Activated B cell treated with CpG ODN at 0.5 μM for 24 hours (primary cell): ENCODE results near the gene DPCD. TPM values are rescaled to one million over a fixed set of nuclear protein-coding genes. Genes with fewer than 3 reads are reported as not detected.

Experiments used
- ATAC-seq: fragments of 200-7000 bp; cut with Tn5 transposase; one replicate; pipeline ENCODE4 v1.10.0; 2021; ENCODE audit warnings: low read depth, mild to moderate bottlenecking, moderate library complexity
- CTCF ChIA-PET: fragments of 350-600 bp; sonication (Branson Sonifier 250); formaldehyde crosslinking; loops from one replicate; lab custom pipeline; 2021; ENCODE audit warnings: antibody characterized with exemption; lab: Charles Lee
- POLR2A ChIA-PET: fragments of 350-600 bp; sonication (Branson Sonifier 250); formaldehyde crosslinking; loops from one replicate; lab custom pipeline; 2021; ENCODE audit warnings: antibody characterized with exemption; lab: Charles Lee
- DNase-seq: peaks from one replicate; pipeline ENCODE4 v3.0.0; 2022
- H3K27ac Mint-ChIP-seq: one replicate; pipeline ENCODE4 v1.8.0; 2020; ENCODE audit warnings: mixed read lengths
- H3K27me3 Mint-ChIP-seq: one replicate; pipeline ENCODE4 v1.8.0; 2021; ENCODE audit warnings: mixed read lengths
- H3K36me3 Mint-ChIP-seq: one replicate; pipeline ENCODE4 v1.8.0; 2021; ENCODE audit warnings: low read depth, mixed read lengths
- H3K4me1 Mint-ChIP-seq: one replicate; pipeline ENCODE4 v1.8.0; 2021; ENCODE audit warnings: mixed read lengths
- H3K4me3 Mint-ChIP-seq: one replicate; pipeline ENCODE4 v1.8.0; 2020; ENCODE audit warnings: mild to moderate bottlenecking, mixed read lengths
- H3K9me3 Mint-ChIP-seq: one replicate; pipeline ENCODE4 v1.8.0; 2020; ENCODE audit warnings: mixed read lengths
- CTCF ChIP-seq: fragments of 200-600 bp; IDR thresholded peaks from one replicate; pipeline ENCODE4 v1.8.0; 2022; ENCODE audit warnings: antibody characterized with exemption, mild to moderate bottlenecking
- intact Hi-C: fragments of 100-400 bp; cut with micrococcal nuclease; formaldehyde crosslinking; loops from one replicate; pipeline ENCODE4 v1.15.1; 2024
- total RNA-seq: library from RNA; stranded (reverse); gene quantifications from 2 replicates; pipeline ENCODE4 v1.2.3, GENCODE V29; 2022

Gene DPCD
- total RNA-seq, 1 donor from 2014 or later, result 2.9 TPM

- TF ChIP-seq CTCF, result no peak
- DNase-seq (no peak), ATAC-seq (no peak)
- Mint-ChIP-seq H3K9me3 (no peaks in the 10 kb centered on the region), H3K27me3 (no peaks in the 10 kb centered on the region), H3K27ac (no peak overlapping the region), H3K36me3 (peaks cover 71% of the 10 kb centered on the region), H3K4me1 (no peaks in the 10 kb centered on the region), H3K4me3 (no peak overlapping the region)
- intact Hi-C loops, result no loop called here
- POLR2A ChIA-PET, result no interaction called here
- CTCF ChIA-PET, result no interaction called here
Observed at GRCh38 chr10:101643546-101643945, 55.4 kb downstream of the DPCD start.

GRCh38 chr10:101644002-101644401 is 55.9 kb downstream of the DPCD start:
- no peak for TF ChIP-seq CTCF
- ChIA-PET CTCF (no interaction called here), POLR2A (no interaction called here)
- ATAC-seq (no peak), DNase-seq (no peak)
- Mint-ChIP-seq H3K9me3 (no peaks in the 10 kb centered on the region), H3K4me1 (no peaks in the 10 kb centered on the region), H3K4me3 (no peak overlapping the region), H3K27me3 (no peaks in the 10 kb centered on the region), H3K36me3 (peaks cover 70% of the 10 kb centered on the region), H3K27ac (no peak overlapping the region)
- intact Hi-C loops, result no loop called here

GRCh38 chr10:101645659-101646058 is 57.5 kb downstream of the DPCD start:
- CTCF ChIA-PET, result no interaction called here
- H3K36me3 Mint-ChIP-seq, result peaks cover 73% of the 10 kb centered on the region
- intact Hi-C loops, result no loop called here
- no peaks in the 10 kb centered on the region for H3K9me3 Mint-ChIP-seq
- H3K4me3 Mint-ChIP-seq, result no peak overlapping the region
- DNase-seq (no peak), ATAC-seq (no peak)
- no peak for TF ChIP-seq CTCF
- POLR2A ChIA-PET, result no interaction called here
- H3K27ac Mint-ChIP-seq, result no peak overlapping the region
- H3K27me3 Mint-ChIP-seq, result no peaks in the 10 kb centered on the region
- H3K4me1 Mint-ChIP-seq, result no peaks in the 10 kb centered on the region

- no peaks in the 10 kb centered on the region for H3K27me3 Mint-ChIP-seq
- DNase-seq, result no peak
- POLR2A ChIA-PET, result no interaction called here
- H3K9me3 Mint-ChIP-seq, result no peaks in the 10 kb centered on the region
- intact Hi-C loops, result no loop called here
- H3K4me1 Mint-ChIP-seq, result no peaks in the 10 kb centered on the region
- no peak for TF ChIP-seq CTCF
- no peak overlapping the region for H3K27ac Mint-ChIP-seq
- peaks cover 73% of the 10 kb centered on the region for H3K36me3 Mint-ChIP-seq
- CTCF ChIA-PET, result no interaction called here
- no peak for ATAC-seq
- no peak overlapping the region for H3K4me3 Mint-ChIP-seq
Observed at GRCh38 chr10:101646364-101646763, 58.2 kb downstream of the DPCD start.

GRCh38 chr10:101647255-101647654 is 59.1 kb downstream of the DPCD start:
- Mint-ChIP-seq H3K4me1 (no peaks in the 10 kb centered on the region), H3K27ac (no peak overlapping the region), H3K27me3 (no peaks in the 10 kb centered on the region), H3K36me3 (peaks cover 70% of the 10 kb centered on the region), H3K9me3 (no peaks in the 10 kb centered on the region), H3K4me3 (no peak overlapping the region)
- DNase-seq (no peak), ATAC-seq (no peak)
- ChIA-PET POLR2A (no interaction called here), CTCF (no interaction called here)
- intact Hi-C loops, result no loop called here
- no peak for TF ChIP-seq CTCF
